Gastrocnemius medialis (tissue), 4 donors: ENCODE results near the gene CPVL.

Experiments used
- POLR2A ChIP-seq, 2 donors: fragments of 450-650 bp; IDR thresholded peaks; one replicate each; pipeline ENCODE4 v1.6.1; 2017; ENCODE audit warnings: antibody characterized with exemption in 2 of 2, mild to moderate bottlenecking in 2 of 2, moderate library complexity in 2 of 2
- TF ChIP-seq, protein P1 (sequence below), 5 experiments: fragments of 450-650 bp in 3 of 5; fragments of 200-600 bp in 2 of 5; sonication (generic) in 2 of 5; IDR thresholded peaks in 4 of 5; conservative IDR thresholded peaks in 1 of 5; 1 replicate in 4 of 5; 2 replicates in 1 of 5; pipeline ENCODE4 v1.5.1; 2016 to 2019; ENCODE audit warnings: antibody characterized with exemption in 5 of 5, mild to moderate bottlenecking in 3 of 5, moderate library complexity in 3 of 5

DNA sequence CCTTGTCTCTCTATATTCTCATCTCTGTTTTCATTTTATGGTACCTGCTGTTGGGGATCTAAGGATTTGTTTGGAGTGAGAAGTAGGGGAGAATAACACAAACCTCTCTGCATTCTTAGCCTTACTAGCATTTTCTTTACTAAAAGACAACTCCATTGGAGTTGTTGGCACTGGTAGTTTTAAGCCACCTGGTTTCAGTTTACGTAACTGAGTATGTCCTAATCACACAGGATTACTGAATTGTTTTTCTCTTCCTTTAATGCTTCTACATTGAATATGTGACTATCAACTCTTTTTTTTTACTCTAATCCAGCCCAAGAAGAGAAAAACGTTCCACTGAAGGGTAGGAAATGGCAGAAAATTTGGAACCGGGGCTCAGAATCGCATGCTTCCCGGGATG lies 158.2 kb downstream of the CPVL start:
- TF ChIP-seq, protein P1, sequence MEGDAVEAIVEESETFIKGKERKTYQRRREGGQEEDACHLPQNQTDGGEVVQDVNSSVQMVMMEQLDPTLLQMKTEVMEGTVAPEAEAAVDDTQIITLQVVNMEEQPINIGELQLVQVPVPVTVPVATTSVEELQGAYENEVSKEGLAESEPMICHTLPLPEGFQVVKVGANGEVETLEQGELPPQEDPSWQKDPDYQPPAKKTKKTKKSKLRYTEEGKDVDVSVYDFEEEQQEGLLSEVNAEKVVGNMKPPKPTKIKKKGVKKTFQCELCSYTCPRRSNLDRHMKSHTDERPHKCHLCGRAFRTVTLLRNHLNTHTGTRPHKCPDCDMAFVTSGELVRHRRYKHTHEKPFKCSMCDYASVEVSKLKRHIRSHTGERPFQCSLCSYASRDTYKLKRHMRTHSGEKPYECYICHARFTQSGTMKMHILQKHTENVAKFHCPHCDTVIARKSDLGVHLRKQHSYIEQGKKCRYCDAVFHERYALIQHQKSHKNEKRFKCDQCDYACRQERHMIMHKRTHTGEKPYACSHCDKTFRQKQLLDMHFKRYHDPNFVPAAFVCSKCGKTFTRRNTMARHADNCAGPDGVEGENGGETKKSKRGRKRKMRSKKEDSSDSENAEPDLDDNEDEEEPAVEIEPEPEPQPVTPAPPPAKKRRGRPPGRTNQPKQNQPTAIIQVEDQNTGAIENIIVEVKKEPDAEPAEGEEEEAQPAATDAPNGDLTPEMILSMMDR (IDR thresholded peaks at IDR 0.05 in 4 of 5, conservative IDR thresholded peaks at IDR 0.05 in 1 of 5) = no peak
- no peak for TF ChIP-seq POLR2A (IDR thresholded peaks at IDR 0.05)
